Measurements from ENCODE around the gene PTCH2. TPM values are rescaled to one million over a fixed set of nuclear protein-coding genes. Genes with fewer than 3 reads are reported as not detected.

Gene PTCH2
- total RNA-seq, 1 donor from 2014 or later: 20.3 TPM

GRCh38 chr1:44786841-44787426 is 56.1 kb downstream of the PTCH2 start:
- Mint-ChIP-seq H3K27me3 (ENCODE audit: unreplicated experiment) (peaks cover 6% of the 10 kb centered on the region), H3K4me1 (ENCODE audit: low read depth, unreplicated experiment) (peaks cover 13% of the 10 kb centered on the region), H3K27ac (ENCODE audit: unreplicated experiment) (no peak overlapping the region), H3K4me3 (ENCODE audit: unreplicated experiment) (peak overlapping the region; percentile 63), H3K36me3 (ENCODE audit: unreplicated experiment) (no peaks in the 10 kb centered on the region), H3K9me3 (ENCODE audit: unreplicated experiment) (peaks cover 7% of the 10 kb centered on the region)
- TF ChIP-seq CTCF (IDR thresholded peaks at IDR 0.05; ENCODE audit: partially characterized antibody, unreplicated experiment): no peak
- DNase-seq: no peak

- Mint-ChIP-seq H3K4me3 (ENCODE audit: unreplicated experiment) (peak overlapping the region; percentile 65), H3K4me1 (ENCODE audit: low read depth, unreplicated experiment) (peaks cover 12% of the 10 kb centered on the region), H3K9me3 (ENCODE audit: unreplicated experiment) (peaks cover 7% of the 10 kb centered on the region), H3K27me3 (ENCODE audit: unreplicated experiment) (peaks cover 5% of the 10 kb centered on the region), H3K36me3 (ENCODE audit: unreplicated experiment) (no peaks in the 10 kb centered on the region), H3K27ac (ENCODE audit: unreplicated experiment) (no peak overlapping the region)
- peak; percentile 100 for TF ChIP-seq CTCF (IDR thresholded peaks at IDR 0.05; ENCODE audit: partially characterized antibody, unreplicated experiment)
- DNase-seq: peak; percentile 82
Measured at GRCh38 chr1:44786138-44786840, 56.8 kb downstream of the PTCH2 start.

- peaks cover 7% of the 10 kb centered on the region for H3K9me3 Mint-ChIP-seq (ENCODE audit: unreplicated experiment)
- H3K27me3 Mint-ChIP-seq (ENCODE audit: unreplicated experiment): peaks cover 5% of the 10 kb centered on the region
- H3K36me3 Mint-ChIP-seq (ENCODE audit: unreplicated experiment): no peaks in the 10 kb centered on the region
- TF ChIP-seq CTCF (IDR thresholded peaks at IDR 0.05; ENCODE audit: partially characterized antibody, unreplicated experiment): no peak
- H3K4me1 Mint-ChIP-seq (ENCODE audit: low read depth, unreplicated experiment): peaks cover 12% of the 10 kb centered on the region
- H3K27ac Mint-ChIP-seq (ENCODE audit: unreplicated experiment): no peak overlapping the region
- peak overlapping the region; percentile 65 for H3K4me3 Mint-ChIP-seq (ENCODE audit: unreplicated experiment)
- DNase-seq: no peak
Measured at GRCh38 chr1:44785501-44786137, 57.4 kb downstream of the PTCH2 start.

- no peak for DNase-seq
- Mint-ChIP-seq H3K4me3 (ENCODE audit: unreplicated experiment) (peak overlapping the region; percentile 65), H3K36me3 (ENCODE audit: unreplicated experiment) (no peaks in the 10 kb centered on the region), H3K27me3 (ENCODE audit: unreplicated experiment) (peaks cover 5% of the 10 kb centered on the region), H3K9me3 (ENCODE audit: unreplicated experiment) (peaks cover 7% of the 10 kb centered on the region), H3K4me1 (ENCODE audit: low read depth, unreplicated experiment) (peaks cover 12% of the 10 kb centered on the region), H3K27ac (ENCODE audit: unreplicated experiment) (no peak overlapping the region)
- TF ChIP-seq CTCF (IDR thresholded peaks at IDR 0.05; ENCODE audit: partially characterized antibody, unreplicated experiment): no peak
Measured at GRCh38 chr1:44785029-44785380, 58.0 kb downstream of the PTCH2 start.
